H1 (cell line): ENCODE results near the gene MFRP.

ENCODE experiments used
- CTCF ChIP-seq, 3 experiments: IDR thresholded peaks; 1 replicate in 2 of 3; 2 replicates in 1 of 3; pipeline versions ENCODE4 v1.5.1 to v1.6.1; 2011; ENCODE audit warnings: low read length in 3 of 3, mild to moderate bottlenecking in 3 of 3, inconsistent platforms in 2 of 3, low read depth in 1 of 3, moderate library complexity in 1 of 3; ENCODE audit not compliant: insufficient read depth in 1 of 3; ENCODE audit errors: control extremely low read depth in 1 of 3
- EZH2 ChIP-seq: fragments of 200-600 bp; sonication (generic); IDR thresholded peaks from 2 replicates; pipeline ENCODE4 v1.7.1; 2012; ENCODE audit warnings: low read depth, mild to moderate bottlenecking, moderate library complexity, low read length, inconsistent platforms; ENCODE audit not compliant: severe bottlenecking
- POLR2A ChIP-seq, 2 experiments: IDR thresholded peaks; 1 replicate in 1 of 2; 2 replicates in 1 of 2; pipeline ENCODE4 v1.6.1; 2011; ENCODE audit warnings: low read depth in 2 of 2, low read length in 2 of 2, mild to moderate bottlenecking in 2 of 2; ENCODE audit errors: control extremely low read depth in 1 of 2
- POLR2AphosphoS5 ChIP-seq: IDR thresholded peaks from 2 replicates; pipeline ENCODE4 v1.6.1; 2011; ENCODE audit warnings: low read depth, low read length
- RAD21 ChIP-seq, 2 experiments: IDR thresholded peaks in 1 of 2; conservative IDR thresholded peaks in 1 of 2; 2 replicates each; pipeline ENCODE4 v1.6.1; 2011; ENCODE audit warnings: low read depth in 2 of 2, low read length in 2 of 2, improper control_type of control experiment in 1 of 2, inconsistent platforms in 1 of 2, mild to moderate bottlenecking in 1 of 2, moderate library complexity in 1 of 2
- RXRA ChIP-seq: IDR thresholded peaks from 2 replicates; pipeline ENCODE4 v1.6.1; 2011; ENCODE audit warnings: low read depth, mild to moderate bottlenecking, low read length, moderate library complexity; ENCODE audit not compliant: insufficient read depth
- SIRT6 ChIP-seq: IDR thresholded peaks from one replicate; pipeline ENCODE4 v1.7.1; 2012; ENCODE audit warnings: low read length, inconsistent platforms
- SIX5 ChIP-seq: IDR thresholded peaks from 2 replicates; pipeline ENCODE4 v1.6.1; 2011; ENCODE audit warnings: mild to moderate bottlenecking, low read depth, low read length
- SP2 ChIP-seq: IDR thresholded peaks from 2 replicates; pipeline ENCODE4 v1.6.1; 2012; ENCODE audit warnings: mild to moderate bottlenecking, low read length, inconsistent platforms
- SUZ12 ChIP-seq: fragments of 200-600 bp; sonication (generic); IDR thresholded peaks from 2 replicates; pipeline ENCODE4 v1.6.1; 2012; ENCODE audit warnings: mild to moderate bottlenecking, inconsistent platforms, low read length, moderate library complexity, mixed read lengths
- TAF1 ChIP-seq: IDR thresholded peaks from 2 replicates; pipeline ENCODE4 v1.6.1; 2011; ENCODE audit warnings: mild to moderate bottlenecking, low read depth, low read length
- YY1 ChIP-seq: IDR thresholded peaks from 2 replicates; pipeline ENCODE4 v1.6.1; 2011; ENCODE audit warnings: low read depth, mild to moderate bottlenecking, low read length
- TF ChIP-seq, protein P1 (sequence below): IDR thresholded peaks from 2 replicates; pipeline ENCODE4 v1.6.1; 2011; ENCODE audit warnings: low read length, improper control_type of control experiment

- TF ChIP-seq POLR2AphosphoS5 (no peak), CTCF (IDR thresholded peaks at IDR 0.05; ENCODE audit: control extremely low read depth in 1 of 3, insufficient read depth in 1 of 3, low read depth in 1 of 3, low read length in 3 of 3) (no peak), POLR2A (IDR thresholded peaks at IDR 0.05; ENCODE audit: control extremely low read depth in 1 of 2, low read depth in 2 of 2, low read length in 2 of 2) (no peak), TAF1 (no peak), SIRT6 (no peak), EZH2 (no peak), SP2 (no peak), RXRA (no peak), YY1 (no peak), SUZ12 (no peak), SIX5 (no peak), RAD21 (IDR thresholded peaks at IDR 0.05 in 1 of 2, conservative IDR thresholded peaks at IDR 0.05 in 1 of 2; ENCODE audit: low read depth in 2 of 2, low read length in 2 of 2) (no peak)
- TF ChIP-seq, protein P1, sequence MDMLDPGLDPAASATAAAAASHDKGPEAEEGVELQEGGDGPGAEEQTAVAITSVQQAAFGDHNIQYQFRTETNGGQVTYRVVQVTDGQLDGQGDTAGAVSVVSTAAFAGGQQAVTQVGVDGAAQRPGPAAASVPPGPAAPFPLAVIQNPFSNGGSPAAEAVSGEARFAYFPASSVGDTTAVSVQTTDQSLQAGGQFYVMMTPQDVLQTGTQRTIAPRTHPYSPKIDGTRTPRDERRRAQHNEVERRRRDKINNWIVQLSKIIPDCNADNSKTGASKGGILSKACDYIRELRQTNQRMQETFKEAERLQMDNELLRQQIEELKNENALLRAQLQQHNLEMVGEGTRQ: no peak
Observed at GRCh38 chr11:119352857-119353260, 6.4 kb upstream of the MFRP start.
